ENCODE data around the gene ADRA2C.

GRCh38 chr4:3777033-3777390, 10.8 kb downstream of the ADRA2C start:
- TF ChIP-seq POLR2AphosphoS5 (IDR thresholded peaks at IDR 0.05) (no peak), RAD21 (conservative IDR thresholded peaks at IDR 0.05) (no peak), REST (IDR thresholded peaks at IDR 0.05; ENCODE audit: borderline replicate concordance) (no peak)

Data from neural cell (in vitro differentiated cells).